ENCODE measurements around the gene SCEL. TPM values are rescaled to one million over a fixed set of nuclear protein-coding genes. Genes with fewer than 3 reads are reported as not detected.
A peak's percentile ranks its signal among the peaks of the same experiment; 100 is the strongest.

The SCEL gene
- total RNA-seq, 2 experiments from 2014 or later = not detected

- Mint-ChIP-seq H3K4me1 (ENCODE audit: low read depth) (no peaks in the 10 kb centered on the region), H3K36me3 (ENCODE audit: low read depth) (no peaks in the 10 kb centered on the region), H3K9me3 (no peaks in the 10 kb centered on the region), H3K27me3 (peaks cover 8% of the 10 kb centered on the region), H3K27ac (no peak overlapping the region), H3K4me3 (no peak overlapping the region)
- ATAC-seq (no peak), DNase-seq (no peak)
- ChIA-PET CTCF (interaction anchor here (0.9 to 1.4 kb wide), 7 partner anchors 10 to 580 kb away, joined by 3 to 18 read pairs (median 3); no protein-coding TSS in a partner anchor), POLR2A (no interaction called here)
- intact Hi-C loops (cut with micrococcal nuclease) = loop anchor here (5.0 kb wide), 1 partner anchor 73 kb away; no protein-coding TSS in a partner anchor
- TF ChIP-seq CTCF (IDR thresholded peaks at IDR 0.05) = peak; percentile 64
Observed at GRCh38 chr13:77565635-77566034, 30.1 kb downstream of the SCEL start.

DNA sequence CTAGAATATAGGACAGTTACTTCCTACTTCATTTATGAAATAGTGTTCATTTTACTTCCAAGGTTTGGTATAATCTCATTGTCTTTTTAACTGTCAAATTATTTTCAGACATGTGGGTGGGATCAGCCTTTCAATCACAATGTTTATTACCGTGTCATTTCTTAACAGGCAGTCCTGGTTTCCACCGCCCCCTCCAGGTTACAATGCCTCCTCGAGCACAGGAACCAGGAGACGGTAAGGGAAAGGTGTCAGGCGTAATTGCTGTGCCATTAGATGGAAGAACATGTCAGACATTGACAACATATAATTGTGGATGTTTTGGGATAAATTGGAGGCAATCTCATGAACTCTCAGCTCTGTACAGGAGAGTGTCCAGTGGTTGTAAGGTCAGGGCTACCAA, 36.5 kb downstream of the SCEL start:
- TF ChIP-seq CTCF (IDR thresholded peaks at IDR 0.05) = no peak
- Mint-ChIP-seq H3K4me3 (no peak overlapping the region), H3K9me3 (no peaks in the 10 kb centered on the region), H3K27ac (no peak overlapping the region), H3K27me3 (peaks cover 25% of the 10 kb centered on the region), H3K4me1 (ENCODE audit: low read depth) (no peaks in the 10 kb centered on the region), H3K36me3 (ENCODE audit: low read depth) (no peaks in the 10 kb centered on the region)
- intact Hi-C loops (cut with micrococcal nuclease) = no loop called here
- CTCF ChIA-PET = no interaction called here
- POLR2A ChIA-PET = no interaction called here
- DNase-seq (no peak), ATAC-seq (no peak)

DNA sequence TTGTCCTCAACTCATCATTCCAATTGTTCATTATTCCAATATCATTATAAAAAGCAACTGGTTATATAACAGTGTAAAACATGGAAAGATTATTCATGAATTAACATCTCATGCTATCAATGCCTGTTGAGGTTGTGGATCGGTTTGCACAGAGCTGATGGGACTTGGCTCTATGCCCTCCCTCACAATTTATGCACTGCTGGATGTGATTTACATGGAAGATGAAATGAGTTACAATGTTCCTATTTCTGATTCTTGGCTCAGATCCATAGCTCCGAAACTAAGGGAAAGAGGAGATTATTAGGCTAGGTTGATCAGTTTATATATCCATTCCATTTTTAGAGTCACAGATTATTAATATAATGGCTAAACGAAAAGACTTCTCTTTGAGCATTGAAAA, 38.6 kb downstream of the SCEL start:
- ChIA-PET CTCF (no interaction called here), POLR2A (no interaction called here)
- ATAC-seq (no peak), DNase-seq (no peak)
- intact Hi-C loops (cut with micrococcal nuclease) = no loop called here
- no peak for TF ChIP-seq CTCF (IDR thresholded peaks at IDR 0.05)
- Mint-ChIP-seq H3K4me3 (no peak overlapping the region), H3K27me3 (peaks cover 31% of the 10 kb centered on the region), H3K36me3 (ENCODE audit: low read depth) (no peaks in the 10 kb centered on the region), H3K9me3 (no peaks in the 10 kb centered on the region), H3K4me1 (ENCODE audit: low read depth) (no peaks in the 10 kb centered on the region), H3K27ac (no peak overlapping the region)

DNA sequence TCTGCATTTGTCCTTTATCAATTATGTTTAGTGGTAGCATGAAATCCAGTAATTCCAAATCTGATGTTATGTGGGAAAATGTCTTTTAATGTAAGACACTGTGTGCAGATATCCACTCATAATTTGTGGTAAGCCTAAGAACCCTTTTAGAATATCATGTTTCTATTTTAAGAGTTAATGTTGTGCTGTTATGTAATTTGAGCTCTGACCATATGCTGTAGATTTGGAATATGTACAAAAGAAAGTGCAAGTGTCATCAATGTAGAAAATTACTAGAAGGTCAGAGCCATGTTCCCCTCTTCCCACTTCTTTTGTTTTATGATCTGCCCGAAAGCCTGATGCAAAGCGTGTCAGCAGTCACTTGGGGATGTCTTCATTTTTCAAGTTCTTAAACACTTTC, 44.5 kb downstream of the SCEL start:
- POLR2A ChIA-PET = no interaction called here
- no peaks in the 10 kb centered on the region for H3K9me3 Mint-ChIP-seq
- H3K4me1 Mint-ChIP-seq (ENCODE audit: low read depth) = no peaks in the 10 kb centered on the region
- H3K4me3 Mint-ChIP-seq = no peak overlapping the region
- DNase-seq (no peak), ATAC-seq (no peak)
- CTCF ChIA-PET = no interaction called here
- peaks cover 20% of the 10 kb centered on the region for H3K27me3 Mint-ChIP-seq
- intact Hi-C loops (cut with micrococcal nuclease) = no loop called here
- no peaks in the 10 kb centered on the region for H3K36me3 Mint-ChIP-seq (ENCODE audit: low read depth)
- no peak overlapping the region for H3K27ac Mint-ChIP-seq
- TF ChIP-seq CTCF (IDR thresholded peaks at IDR 0.05) = no peak

- intact Hi-C loops (cut with micrococcal nuclease) = no loop called here
- Mint-ChIP-seq H3K27me3 (peaks cover 18% of the 10 kb centered on the region), H3K4me1 (ENCODE audit: low read depth) (no peaks in the 10 kb centered on the region), H3K9me3 (no peaks in the 10 kb centered on the region), H3K27ac (no peak overlapping the region), H3K4me3 (no peak overlapping the region), H3K36me3 (ENCODE audit: low read depth) (no peaks in the 10 kb centered on the region)
- ATAC-seq (no peak), DNase-seq (no peak)
- ChIA-PET CTCF (no interaction called here), POLR2A (no interaction called here)
- no peak for TF ChIP-seq CTCF (IDR thresholded peaks at IDR 0.05)
Observed at GRCh38 chr13:77580748-77581147, 45.2 kb downstream of the SCEL start.

Data from activated CD8-positive, alpha-beta T cell treated with anti-CD3 and anti-CD28 coated beads for 36 hours (primary cell).